Panc1 (cell line): ENCODE measurements around the gene KCNQ1OT1.

Experiments used
- POLR2AphosphoS5 ChIP-seq: IDR thresholded peaks from 2 replicates; pipeline ENCODE4 v1.6.1; 2012; ENCODE audit warnings: mild to moderate bottlenecking, low read depth, low read length, moderate library complexity
- TF ChIP-seq, protein P1 (sequence below): fragments of 450-650 bp; IDR thresholded peaks from 2 replicates; pipeline ENCODE4 v1.5.1; 2017; ENCODE audit warnings: mild to moderate bottlenecking
- TF ChIP-seq, protein P2 (sequence below), 2 experiments: IDR thresholded peaks; 2 replicates each; pipeline ENCODE4 v1.6.1; 2011 to 2012; ENCODE audit warnings: low read depth in 2 of 2, control low read depth in 1 of 2, low read length in 1 of 2, mild to moderate bottlenecking in 1 of 2, moderate library complexity in 1 of 2; ENCODE audit not compliant: insufficient read depth in 1 of 2

DNA sequence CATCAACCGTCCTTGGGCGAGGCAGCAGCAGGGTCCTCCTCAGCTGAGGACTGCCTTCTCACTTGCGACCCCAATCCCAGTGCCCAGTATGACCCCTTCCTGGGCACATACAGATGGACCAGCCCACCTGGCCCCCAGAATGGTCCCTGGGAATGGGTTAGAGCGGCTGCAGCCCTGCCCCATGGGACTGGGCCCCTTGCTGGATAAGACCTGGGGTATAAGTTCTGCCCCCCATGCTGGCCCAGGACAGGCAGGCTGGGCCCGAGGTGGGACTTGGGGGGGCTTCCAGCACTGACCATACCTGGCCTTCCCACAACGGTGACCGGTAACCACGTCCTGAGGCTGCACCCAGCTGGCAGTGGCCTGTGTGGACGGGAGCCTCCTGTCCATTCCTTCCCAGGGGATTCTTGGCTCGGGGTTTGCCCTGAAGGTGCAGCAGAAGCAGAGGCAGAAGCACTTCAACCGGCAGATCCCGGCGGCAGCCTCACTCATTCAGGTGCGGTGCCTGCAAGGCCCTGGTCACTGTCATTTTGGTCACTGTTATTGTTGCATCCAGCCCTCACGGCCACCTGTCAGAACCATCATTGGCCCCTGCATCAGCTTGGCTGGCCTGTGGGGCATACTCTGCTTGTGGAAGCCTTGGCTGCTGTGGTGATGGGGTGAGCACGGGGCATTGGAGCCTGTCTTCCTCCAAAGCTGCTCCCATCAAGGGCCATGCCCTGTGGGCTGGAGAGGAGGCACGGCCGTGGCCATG, 114.8 kb downstream of the KCNQ1OT1 start:
- TF ChIP-seq, protein P1, sequence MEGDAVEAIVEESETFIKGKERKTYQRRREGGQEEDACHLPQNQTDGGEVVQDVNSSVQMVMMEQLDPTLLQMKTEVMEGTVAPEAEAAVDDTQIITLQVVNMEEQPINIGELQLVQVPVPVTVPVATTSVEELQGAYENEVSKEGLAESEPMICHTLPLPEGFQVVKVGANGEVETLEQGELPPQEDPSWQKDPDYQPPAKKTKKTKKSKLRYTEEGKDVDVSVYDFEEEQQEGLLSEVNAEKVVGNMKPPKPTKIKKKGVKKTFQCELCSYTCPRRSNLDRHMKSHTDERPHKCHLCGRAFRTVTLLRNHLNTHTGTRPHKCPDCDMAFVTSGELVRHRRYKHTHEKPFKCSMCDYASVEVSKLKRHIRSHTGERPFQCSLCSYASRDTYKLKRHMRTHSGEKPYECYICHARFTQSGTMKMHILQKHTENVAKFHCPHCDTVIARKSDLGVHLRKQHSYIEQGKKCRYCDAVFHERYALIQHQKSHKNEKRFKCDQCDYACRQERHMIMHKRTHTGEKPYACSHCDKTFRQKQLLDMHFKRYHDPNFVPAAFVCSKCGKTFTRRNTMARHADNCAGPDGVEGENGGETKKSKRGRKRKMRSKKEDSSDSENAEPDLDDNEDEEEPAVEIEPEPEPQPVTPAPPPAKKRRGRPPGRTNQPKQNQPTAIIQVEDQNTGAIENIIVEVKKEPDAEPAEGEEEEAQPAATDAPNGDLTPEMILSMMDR: no peak
- no peak for TF ChIP-seq POLR2AphosphoS5
- TF ChIP-seq, protein P2, sequence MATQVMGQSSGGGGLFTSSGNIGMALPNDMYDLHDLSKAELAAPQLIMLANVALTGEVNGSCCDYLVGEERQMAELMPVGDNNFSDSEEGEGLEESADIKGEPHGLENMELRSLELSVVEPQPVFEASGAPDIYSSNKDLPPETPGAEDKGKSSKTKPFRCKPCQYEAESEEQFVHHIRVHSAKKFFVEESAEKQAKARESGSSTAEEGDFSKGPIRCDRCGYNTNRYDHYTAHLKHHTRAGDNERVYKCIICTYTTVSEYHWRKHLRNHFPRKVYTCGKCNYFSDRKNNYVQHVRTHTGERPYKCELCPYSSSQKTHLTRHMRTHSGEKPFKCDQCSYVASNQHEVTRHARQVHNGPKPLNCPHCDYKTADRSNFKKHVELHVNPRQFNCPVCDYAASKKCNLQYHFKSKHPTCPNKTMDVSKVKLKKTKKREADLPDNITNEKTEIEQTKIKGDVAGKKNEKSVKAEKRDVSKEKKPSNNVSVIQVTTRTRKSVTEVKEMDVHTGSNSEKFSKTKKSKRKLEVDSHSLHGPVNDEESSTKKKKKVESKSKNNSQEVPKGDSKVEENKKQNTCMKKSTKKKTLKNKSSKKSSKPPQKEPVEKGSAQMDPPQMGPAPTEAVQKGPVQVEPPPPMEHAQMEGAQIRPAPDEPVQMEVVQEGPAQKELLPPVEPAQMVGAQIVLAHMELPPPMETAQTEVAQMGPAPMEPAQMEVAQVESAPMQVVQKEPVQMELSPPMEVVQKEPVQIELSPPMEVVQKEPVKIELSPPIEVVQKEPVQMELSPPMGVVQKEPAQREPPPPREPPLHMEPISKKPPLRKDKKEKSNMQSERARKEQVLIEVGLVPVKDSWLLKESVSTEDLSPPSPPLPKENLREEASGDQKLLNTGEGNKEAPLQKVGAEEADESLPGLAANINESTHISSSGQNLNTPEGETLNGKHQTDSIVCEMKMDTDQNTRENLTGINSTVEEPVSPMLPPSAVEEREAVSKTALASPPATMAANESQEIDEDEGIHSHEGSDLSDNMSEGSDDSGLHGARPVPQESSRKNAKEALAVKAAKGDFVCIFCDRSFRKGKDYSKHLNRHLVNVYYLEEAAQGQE (IDR thresholded peaks at IDR 0.05; ENCODE audit: insufficient read depth in 1 of 2, low read depth in 2 of 2, low read length in 1 of 2): no peak
